Activated CD4-positive, alpha-beta T cell treated with anti-CD3 and anti-CD28 coated beads, Interleukin-2, Interleukin-6, amounts not matched to agents 100 ng/mL and 50 ng/mL, durations not matched to agents 16 hours and 8 hours (primary cell): ENCODE results near the gene MAN1A2.
A peak's percentile ranks its signal among the peaks of the same experiment; 100 is the strongest.

Experiments
- DNase-seq: peaks from one replicate; pipeline ENCODE4 v3.0.0-alpha.2; 2020

The MAN1A2 gene

GRCh38 chr1:117501281-117501680, 134.0 kb downstream of the MAN1A2 start:
- DNase-seq: no peak

GRCh38 chr1:117511273-117511672, 144.0 kb downstream of the MAN1A2 start:
- DNase-seq: no peak

- peak; percentile 24 for DNase-seq
Observed at GRCh38 chr1:117512728-117513321, 145.6 kb downstream of the MAN1A2 start.

- DNase-seq: no peak
Observed at GRCh38 chr1:117523111-117523510, 155.9 kb downstream of the MAN1A2 start.

- DNase-seq: no peak
Observed at GRCh38 chr1:117527074-117527473, 159.8 kb downstream of the MAN1A2 start.

- no peak for DNase-seq
Observed at GRCh38 chr1:117527566-117528102, 160.4 kb downstream of the MAN1A2 start.

GRCh38 chr1:117529683-117530082, 162.4 kb downstream of the MAN1A2 start:
- no peak for DNase-seq

GRCh38 chr1:117531222-117531621, 164.0 kb downstream of the MAN1A2 start:
- DNase-seq: peak; percentile 41

GRCh38 chr1:117534995-117535467, 167.8 kb downstream of the MAN1A2 start:
- peak; percentile 83 for DNase-seq

GRCh38 chr1:117535821-117536220, 168.6 kb downstream of the MAN1A2 start:
- DNase-seq: no peak

- no peak for DNase-seq
Observed at GRCh38 chr1:117537291-117537920, 170.2 kb downstream of the MAN1A2 start.

GRCh38 chr1:117540532-117540931, 173.3 kb downstream of the MAN1A2 start:
- peak; percentile 13 for DNase-seq

GRCh38 chr1:117541003-117541402, 173.8 kb downstream of the MAN1A2 start:
- no peak for DNase-seq

- DNase-seq: no peak
Observed at GRCh38 chr1:117541585-117541984, 174.3 kb downstream of the MAN1A2 start.

- DNase-seq: no peak
Observed at GRCh38 chr1:117544509-117545109, 177.4 kb downstream of the MAN1A2 start.

- no peak for DNase-seq
Observed at GRCh38 chr1:117546467-117546866, 179.2 kb downstream of the MAN1A2 start.

GRCh38 chr1:117553471-117553870, 186.2 kb downstream of the MAN1A2 start:
- no peak for DNase-seq

GRCh38 chr1:117555806-117556205, 188.6 kb downstream of the MAN1A2 start:
- DNase-seq: no peak

- DNase-seq: no peak
Observed at GRCh38 chr1:117556341-117556740, 189.1 kb downstream of the MAN1A2 start.

GRCh38 chr1:117556976-117557375, 189.7 kb downstream of the MAN1A2 start:
- no peak for DNase-seq

- peak; percentile 9 for DNase-seq
Observed at GRCh38 chr1:117558451-117558850, 191.2 kb downstream of the MAN1A2 start.

GRCh38 chr1:117559139-117559538, 191.9 kb downstream of the MAN1A2 start:
- no peak for DNase-seq

- no peak for DNase-seq
Observed at GRCh38 chr1:117559985-117560384, 192.7 kb downstream of the MAN1A2 start.

GRCh38 chr1:117561071-117561470, 193.8 kb downstream of the MAN1A2 start:
- no peak for DNase-seq
